Measurements from ENCODE around the gene TMEM236.

TMEM236 gene

GRCh38 chr10:17817316-17817715 lies 65.3 kb downstream of the TMEM236 start:
- DNase-seq, result no peak

GRCh38 chr10:17817790-17818189 lies 65.8 kb downstream of the TMEM236 start:
- DNase-seq, result no peak

- no peak for DNase-seq
These were observed 67.8 kb downstream of the TMEM236 start for GRCh38 chr10:17819836-17820235.

- no peak for DNase-seq
These were observed 68.9 kb downstream of the TMEM236 start for GRCh38 chr10:17820943-17821342.

GRCh38 chr10:17821893-17822292 lies 69.9 kb downstream of the TMEM236 start:
- no peak for DNase-seq

GRCh38 chr10:17831341-17831740 lies 79.3 kb downstream of the TMEM236 start:
- no peak for DNase-seq

GRCh38 chr10:17831896-17832295 lies 79.9 kb downstream of the TMEM236 start:
- DNase-seq, result no peak

- DNase-seq, result no peak
These were observed 81.7 kb downstream of the TMEM236 start for GRCh38 chr10:17833656-17834055.

GRCh38 chr10:17835688-17836087 lies 83.7 kb downstream of the TMEM236 start:
- no peak for DNase-seq

GRCh38 chr10:17836942-17837341 lies 84.9 kb downstream of the TMEM236 start:
- peak in 2 of 56 donors; percentile 3 for DNase-seq

- DNase-seq, result no peak
These were observed 86.2 kb downstream of the TMEM236 start for GRCh38 chr10:17838080-17838648.

- DNase-seq, result no peak
These were observed 89.0 kb downstream of the TMEM236 start for GRCh38 chr10:17841050-17841449.

- no peak for DNase-seq
These were observed 90.6 kb downstream of the TMEM236 start for GRCh38 chr10:17842641-17843040.

GRCh38 chr10:17847585-17848296 lies 95.7 kb downstream of the TMEM236 start:
- no peak for DNase-seq

- no peak for DNase-seq
These were observed 96.6 kb downstream of the TMEM236 start for GRCh38 chr10:17848646-17849045.

All from nucleus accumbens (tissue), 56 donors.